K562 (cell line): ENCODE results near the gene LSM14B. TPM values are rescaled to one million over a fixed set of nuclear protein-coding genes. Genes with fewer than 3 reads are reported as not detected.

Source experiments
- CREB1 ChIP-seq, 2 experiments: sonication (generic) in 1 of 2; formaldehyde crosslinking in 1 of 2; IDR thresholded peaks; 2 replicates each; pipeline versions ENCODE4 v1.6.1 to v1.8.0; 2012 to 2022; ENCODE audit warnings: inconsistent platforms in 1 of 2, mild to moderate bottlenecking in 1 of 2, missing genetic modification reagents in 1 of 2, moderate library complexity in 1 of 2
- MTA3 ChIP-seq: fragments of 450-650 bp; formaldehyde crosslinking; IDR thresholded peaks from 2 replicates; pipeline ENCODE4 v1.6.1; 2017; ENCODE audit warnings: mild to moderate bottlenecking, borderline replicate concordance
- MYC ChIP-seq, 2 experiments: fragments of 250-450 bp in 1 of 2; sonication (Bioruptor Pico) in 1 of 2; IDR thresholded peaks; 2 replicates each; pipeline versions ENCODE4 v1.5.1 to v1.6.1; 2012 to 2021; ENCODE audit warnings: low read depth in 2 of 2, borderline replicate concordance in 1 of 2, improper control_type of control experiment in 1 of 2, low read length in 1 of 2, mild to moderate bottlenecking in 1 of 2, moderate library complexity in 1 of 2
- NRF1 ChIP-seq, 2 experiments: fragments of 450-650 bp; IDR thresholded peaks in 1 of 2; conservative IDR thresholded peaks in 1 of 2; 2 replicates each; pipeline ENCODE4 v1.6.1; 2014; ENCODE audit warnings: mild to moderate bottlenecking in 2 of 2
- POLR2A ChIP-seq: fragments of 450-650 bp; conservative IDR thresholded peaks from 2 replicates; pipeline ENCODE4 v1.6.1; 2016
- polyA plus RNA-seq, 8 experiments: library from polyadenylated mRNA; depleted of rRNA in 4 of 8; stranded (reverse) in 5 of 8; unstranded in 3 of 8; fragments of >200 nt; fragmentation: Nextera tagmentation in 2 of 8; fragmentation: Illumina TruSeq in 1 of 8; extraction: Ambion mirVana in 2 of 8; extraction: Trizol in 1 of 8; gene quantifications; 2 replicates each; pipeline versions ENCODE4 v1.2.1 to v1.2.3, GENCODE V29; 2011 to 2014; ENCODE audit warnings: inconsistent platforms in 1 of 8, missing spikeins in 1 of 8
- total RNA-seq, 7 experiments: library from RNA; depleted of rRNA in 6 of 7; stranded (reverse); fragments of >200 nt in 6 of 7; fragmentation: Illumina TruSeq in 2 of 7; extraction: Trizol in 2 of 7; gene quantifications; 2 replicates each; pipeline versions ENCODE4 v1.2.1 to v1.2.3, GENCODE V29; 2011 to 2021; ENCODE audit warnings: low replicate concordance in 1 of 7
- TF ChIP-seq, protein P1 (sequence below): fragments of 450-650 bp; IDR thresholded peaks from 2 replicates; pipeline ENCODE4 v1.6.1; 2016; ENCODE audit warnings: low read depth
- TF ChIP-seq, protein P2 (sequence below): fragments of 450-650 bp; formaldehyde crosslinking; IDR thresholded peaks from 2 replicates; pipeline ENCODE4 v1.4.0; 2020; ENCODE audit warnings: mild to moderate bottlenecking, moderate library complexity
- TF ChIP-seq, protein P3 (sequence below): sonication (generic); formaldehyde crosslinking; IDR thresholded peaks from 2 replicates; pipeline ENCODE4 v1.8.0; 2022; ENCODE audit warnings: mild to moderate bottlenecking, low read depth, missing genetic modification reagents
- TF ChIP-seq, protein P4 (sequence below): sonication (generic); formaldehyde crosslinking; IDR thresholded peaks from 2 replicates; pipeline ENCODE4 v1.8.0; 2022; ENCODE audit warnings: mild to moderate bottlenecking, missing genetic modification reagents

Gene LSM14B
- total and polyA plus RNA-seq, 9 of the 15 experiments (the other 6 are each of a cell fraction or from before 2014, with no cell fraction given): 0.66 to 36.0 (median 20.2) TPM

DNA sequence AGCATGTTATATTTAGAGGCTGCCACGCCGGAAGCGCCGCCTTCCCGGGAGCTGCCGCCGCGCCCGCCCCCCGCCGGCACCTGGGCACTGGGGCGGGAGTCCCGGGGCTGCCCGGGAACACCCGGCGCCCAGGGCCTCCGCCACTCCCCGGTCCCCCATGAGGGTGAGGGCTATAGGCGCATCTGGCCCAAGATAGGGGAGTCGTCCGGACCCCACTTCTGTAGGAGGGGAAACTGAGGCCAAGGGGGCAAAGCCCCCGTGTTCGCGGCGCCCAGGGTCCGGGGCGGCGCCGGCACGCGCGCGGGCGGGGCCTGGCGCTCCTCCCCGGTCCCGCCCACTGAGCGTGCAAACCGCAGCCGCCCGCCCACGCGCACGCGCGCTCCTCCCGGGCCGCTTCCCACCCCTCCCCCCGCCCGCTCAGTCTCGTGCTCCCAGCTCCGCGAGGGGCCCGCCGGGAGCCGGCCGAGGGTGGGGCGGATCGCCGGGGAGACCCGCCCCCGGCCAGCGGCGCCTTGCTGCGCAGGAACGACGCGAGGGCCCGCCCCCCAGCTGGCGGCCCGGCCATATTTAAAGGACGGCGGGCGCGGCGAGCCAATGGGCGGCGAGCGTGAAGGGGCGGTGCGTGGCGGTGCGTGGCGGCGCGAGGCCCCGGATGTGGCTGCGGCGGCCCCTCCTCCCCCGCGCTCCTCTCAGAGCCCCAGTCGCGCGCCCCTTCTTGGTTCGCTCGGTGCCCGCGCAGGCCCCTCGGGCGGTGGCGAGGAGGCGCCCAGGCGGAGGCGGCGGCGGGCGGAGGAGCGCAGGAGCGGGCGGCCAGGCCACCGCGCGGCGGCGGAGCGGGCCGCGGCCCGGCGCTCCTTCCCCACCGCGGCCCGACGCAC is at the start of gene LSM14B (continued):
- TF ChIP-seq, protein P1, sequence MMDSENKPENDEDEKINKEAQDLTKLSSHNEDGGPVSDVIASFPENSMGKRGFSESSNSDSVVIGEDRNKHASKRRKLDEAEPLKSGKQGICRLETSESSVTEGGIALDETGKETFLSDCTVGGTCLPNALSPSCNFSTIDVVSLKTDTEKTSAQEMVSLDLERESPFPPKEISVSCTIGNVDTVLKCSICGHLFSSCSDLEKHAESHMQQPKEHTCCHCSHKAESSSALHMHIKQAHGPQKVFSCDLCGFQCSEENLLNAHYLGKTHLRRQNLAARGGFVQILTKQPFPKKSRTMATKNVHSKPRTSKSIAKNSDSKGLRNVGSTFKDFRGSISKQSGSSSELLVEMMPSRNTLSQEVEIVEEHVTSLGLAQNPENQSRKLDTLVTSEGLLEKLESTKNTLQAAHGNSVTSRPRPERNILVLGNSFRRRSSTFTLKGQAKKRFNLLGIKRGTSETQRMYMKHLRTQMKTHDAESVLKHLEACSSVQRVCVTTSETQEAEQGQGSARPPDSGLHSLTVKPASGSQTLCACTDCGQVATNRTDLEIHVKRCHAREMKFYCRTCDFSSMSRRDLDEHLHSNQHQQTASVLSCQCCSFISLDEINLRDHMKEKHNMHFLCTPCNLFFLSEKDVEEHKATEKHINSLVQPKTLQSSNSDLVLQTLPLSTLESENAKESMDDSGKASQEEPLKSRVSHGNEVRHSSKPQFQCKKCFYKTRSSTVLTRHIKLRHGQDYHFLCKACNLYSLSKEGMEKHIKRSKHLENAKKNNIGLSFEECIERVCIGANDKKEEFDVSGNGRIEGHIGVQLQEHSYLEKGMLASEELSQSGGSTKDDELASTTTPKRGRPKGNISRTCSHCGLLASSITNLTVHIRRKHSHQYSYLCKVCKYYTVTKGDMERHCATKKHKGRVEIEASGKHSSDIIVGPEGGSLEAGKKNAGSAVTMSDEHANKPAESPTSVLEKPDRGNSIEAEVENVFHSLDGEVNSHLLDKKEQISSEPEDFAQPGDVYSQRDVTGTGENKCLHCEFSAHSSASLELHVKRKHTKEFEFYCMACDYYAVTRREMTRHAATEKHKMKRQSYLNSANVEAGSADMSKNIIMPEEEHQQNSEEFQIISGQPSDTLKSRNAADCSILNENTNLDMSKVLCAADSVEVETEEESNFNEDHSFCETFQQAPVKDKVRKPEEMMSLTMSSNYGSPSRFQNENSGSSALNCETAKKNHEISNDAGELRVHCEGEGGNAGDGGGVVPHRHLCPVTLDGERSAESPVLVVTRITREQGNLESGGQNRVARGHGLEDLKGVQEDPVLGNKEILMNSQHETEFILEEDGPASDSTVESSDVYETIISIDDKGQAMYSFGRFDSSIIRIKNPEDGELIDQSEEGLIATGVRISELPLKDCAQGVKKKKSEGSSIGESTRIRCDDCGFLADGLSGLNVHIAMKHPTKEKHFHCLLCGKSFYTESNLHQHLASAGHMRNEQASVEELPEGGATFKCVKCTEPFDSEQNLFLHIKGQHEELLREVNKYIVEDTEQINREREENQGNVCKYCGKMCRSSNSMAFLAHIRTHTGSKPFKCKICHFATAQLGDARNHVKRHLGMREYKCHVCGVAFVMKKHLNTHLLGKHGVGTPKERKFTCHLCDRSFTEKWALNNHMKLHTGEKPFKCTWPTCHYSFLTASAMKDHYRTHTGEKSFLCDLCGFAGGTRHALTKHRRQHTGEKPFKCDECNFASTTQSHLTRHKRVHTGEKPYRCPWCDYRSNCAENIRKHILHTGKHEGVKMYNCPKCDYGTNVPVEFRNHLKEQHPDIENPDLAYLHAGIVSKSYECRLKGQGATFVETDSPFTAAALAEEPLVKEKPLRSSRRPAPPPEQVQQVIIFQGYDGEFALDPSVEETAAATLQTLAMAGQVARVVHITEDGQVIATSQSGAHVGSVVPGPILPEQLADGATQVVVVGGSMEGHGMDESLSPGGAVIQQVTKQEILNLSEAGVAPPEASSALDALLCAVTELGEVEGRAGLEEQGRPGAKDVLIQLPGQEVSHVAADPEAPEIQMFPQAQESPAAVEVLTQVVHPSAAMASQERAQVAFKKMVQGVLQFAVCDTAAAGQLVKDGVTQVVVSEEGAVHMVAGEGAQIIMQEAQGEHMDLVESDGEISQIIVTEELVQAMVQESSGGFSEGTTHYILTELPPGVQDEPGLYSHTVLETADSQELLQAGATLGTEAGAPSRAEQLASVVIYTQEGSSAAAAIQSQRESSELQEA: no peak
- peak; percentile 53; the same call in 1 of the 2 replicates for TF ChIP-seq POLR2A
- TF ChIP-seq MYC (IDR thresholded peaks at IDR 0.05; ENCODE audit: low read depth, low read length): peak; percentile 83
- TF ChIP-seq MYC (CRISPR knock-in tag; IDR thresholded peaks at IDR 0.05; ENCODE audit: borderline replicate concordance, low read depth): no peak
- TF ChIP-seq, protein P2, sequence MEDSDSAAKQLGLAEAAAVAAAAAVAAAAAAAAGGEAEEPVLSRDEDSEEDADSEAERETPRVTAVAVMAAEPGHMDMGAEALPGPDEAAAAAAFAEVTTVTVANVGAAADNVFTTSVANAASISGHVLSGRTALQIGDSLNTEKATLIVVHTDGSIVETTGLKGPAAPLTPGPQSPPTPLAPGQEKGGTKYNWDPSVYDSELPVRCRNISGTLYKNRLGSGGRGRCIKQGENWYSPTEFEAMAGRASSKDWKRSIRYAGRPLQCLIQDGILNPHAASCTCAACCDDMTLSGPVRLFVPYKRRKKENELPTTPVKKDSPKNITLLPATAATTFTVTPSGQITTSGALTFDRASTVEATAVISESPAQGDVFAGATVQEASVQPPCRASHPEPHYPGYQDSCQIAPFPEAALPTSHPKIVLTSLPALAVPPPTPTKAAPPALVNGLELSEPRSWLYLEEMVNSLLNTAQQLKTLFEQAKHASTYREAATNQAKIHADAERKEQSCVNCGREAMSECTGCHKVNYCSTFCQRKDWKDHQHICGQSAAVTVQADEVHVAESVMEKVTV (CRISPR knock-in tag): no peak
- TF ChIP-seq, protein P3, sequence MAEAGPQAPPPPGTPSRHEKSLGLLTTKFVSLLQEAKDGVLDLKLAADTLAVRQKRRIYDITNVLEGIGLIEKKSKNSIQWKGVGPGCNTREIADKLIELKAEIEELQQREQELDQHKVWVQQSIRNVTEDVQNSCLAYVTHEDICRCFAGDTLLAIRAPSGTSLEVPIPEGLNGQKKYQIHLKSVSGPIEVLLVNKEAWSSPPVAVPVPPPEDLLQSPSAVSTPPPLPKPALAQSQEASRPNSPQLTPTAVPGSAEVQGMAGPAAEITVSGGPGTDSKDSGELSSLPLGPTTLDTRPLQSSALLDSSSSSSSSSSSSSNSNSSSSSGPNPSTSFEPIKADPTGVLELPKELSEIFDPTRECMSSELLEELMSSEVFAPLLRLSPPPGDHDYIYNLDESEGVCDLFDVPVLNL (CRISPR knock-in tag): peak; percentile 92
- TF ChIP-seq MTA3: peak; percentile 81; the same call in 1 of the 2 replicates
- TF ChIP-seq, protein P4, sequence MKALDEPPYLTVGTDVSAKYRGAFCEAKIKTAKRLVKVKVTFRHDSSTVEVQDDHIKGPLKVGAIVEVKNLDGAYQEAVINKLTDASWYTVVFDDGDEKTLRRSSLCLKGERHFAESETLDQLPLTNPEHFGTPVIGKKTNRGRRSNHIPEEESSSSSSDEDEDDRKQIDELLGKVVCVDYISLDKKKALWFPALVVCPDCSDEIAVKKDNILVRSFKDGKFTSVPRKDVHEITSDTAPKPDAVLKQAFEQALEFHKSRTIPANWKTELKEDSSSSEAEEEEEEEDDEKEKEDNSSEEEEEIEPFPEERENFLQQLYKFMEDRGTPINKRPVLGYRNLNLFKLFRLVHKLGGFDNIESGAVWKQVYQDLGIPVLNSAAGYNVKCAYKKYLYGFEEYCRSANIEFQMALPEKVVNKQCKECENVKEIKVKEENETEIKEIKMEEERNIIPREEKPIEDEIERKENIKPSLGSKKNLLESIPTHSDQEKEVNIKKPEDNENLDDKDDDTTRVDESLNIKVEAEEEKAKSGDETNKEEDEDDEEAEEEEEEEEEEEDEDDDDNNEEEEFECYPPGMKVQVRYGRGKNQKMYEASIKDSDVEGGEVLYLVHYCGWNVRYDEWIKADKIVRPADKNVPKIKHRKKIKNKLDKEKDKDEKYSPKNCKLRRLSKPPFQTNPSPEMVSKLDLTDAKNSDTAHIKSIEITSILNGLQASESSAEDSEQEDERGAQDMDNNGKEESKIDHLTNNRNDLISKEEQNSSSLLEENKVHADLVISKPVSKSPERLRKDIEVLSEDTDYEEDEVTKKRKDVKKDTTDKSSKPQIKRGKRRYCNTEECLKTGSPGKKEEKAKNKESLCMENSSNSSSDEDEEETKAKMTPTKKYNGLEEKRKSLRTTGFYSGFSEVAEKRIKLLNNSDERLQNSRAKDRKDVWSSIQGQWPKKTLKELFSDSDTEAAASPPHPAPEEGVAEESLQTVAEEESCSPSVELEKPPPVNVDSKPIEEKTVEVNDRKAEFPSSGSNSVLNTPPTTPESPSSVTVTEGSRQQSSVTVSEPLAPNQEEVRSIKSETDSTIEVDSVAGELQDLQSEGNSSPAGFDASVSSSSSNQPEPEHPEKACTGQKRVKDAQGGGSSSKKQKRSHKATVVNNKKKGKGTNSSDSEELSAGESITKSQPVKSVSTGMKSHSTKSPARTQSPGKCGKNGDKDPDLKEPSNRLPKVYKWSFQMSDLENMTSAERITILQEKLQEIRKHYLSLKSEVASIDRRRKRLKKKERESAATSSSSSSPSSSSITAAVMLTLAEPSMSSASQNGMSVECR (CRISPR knock-in tag): peak; percentile 98
- TF ChIP-seq NRF1 (conservative IDR thresholded peaks at IDR 0.05 in 1 of 2, IDR thresholded peaks at IDR 0.05 in 1 of 2): peak in 1 of 2 experiments; percentile 92; a peak in 2 of 4 replicates
- peak; percentile 76 for TF ChIP-seq CREB1 (IDR thresholded peaks at IDR 0.05)
- no peak; the same call in none of the 2 replicates for TF ChIP-seq CREB1 (CRISPR knock-in tag; IDR thresholded peaks at IDR 0.05)
